ENCODE data around the gene VWA3B. TPM values are rescaled to one million over a fixed set of nuclear protein-coding genes. Genes with fewer than 3 reads are reported as not detected.

Gene VWA3B
- total RNA-seq, 1 donor from 2014 or later = not detected

DNA sequence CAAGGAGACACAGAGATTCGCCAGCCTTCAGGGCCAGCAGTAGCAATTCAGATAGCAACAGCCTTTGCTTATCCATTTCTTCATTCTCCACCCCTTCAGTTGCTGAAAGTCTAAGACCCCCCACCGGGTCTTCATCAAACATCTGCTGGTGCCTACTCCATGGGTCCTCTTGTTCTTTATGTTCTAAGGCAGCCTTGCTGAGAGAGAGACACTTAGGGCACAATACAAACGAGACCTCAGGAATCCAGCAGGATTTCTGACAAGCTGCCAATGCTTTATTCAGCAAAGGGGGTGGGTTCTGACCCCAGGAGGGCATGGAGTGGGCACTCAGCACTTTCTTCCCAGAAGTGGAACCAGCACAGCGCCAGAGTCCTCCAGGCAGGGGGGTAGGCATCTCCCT, 223.0 kb downstream of the VWA3B start:
- TF ChIP-seq, protein P1, sequence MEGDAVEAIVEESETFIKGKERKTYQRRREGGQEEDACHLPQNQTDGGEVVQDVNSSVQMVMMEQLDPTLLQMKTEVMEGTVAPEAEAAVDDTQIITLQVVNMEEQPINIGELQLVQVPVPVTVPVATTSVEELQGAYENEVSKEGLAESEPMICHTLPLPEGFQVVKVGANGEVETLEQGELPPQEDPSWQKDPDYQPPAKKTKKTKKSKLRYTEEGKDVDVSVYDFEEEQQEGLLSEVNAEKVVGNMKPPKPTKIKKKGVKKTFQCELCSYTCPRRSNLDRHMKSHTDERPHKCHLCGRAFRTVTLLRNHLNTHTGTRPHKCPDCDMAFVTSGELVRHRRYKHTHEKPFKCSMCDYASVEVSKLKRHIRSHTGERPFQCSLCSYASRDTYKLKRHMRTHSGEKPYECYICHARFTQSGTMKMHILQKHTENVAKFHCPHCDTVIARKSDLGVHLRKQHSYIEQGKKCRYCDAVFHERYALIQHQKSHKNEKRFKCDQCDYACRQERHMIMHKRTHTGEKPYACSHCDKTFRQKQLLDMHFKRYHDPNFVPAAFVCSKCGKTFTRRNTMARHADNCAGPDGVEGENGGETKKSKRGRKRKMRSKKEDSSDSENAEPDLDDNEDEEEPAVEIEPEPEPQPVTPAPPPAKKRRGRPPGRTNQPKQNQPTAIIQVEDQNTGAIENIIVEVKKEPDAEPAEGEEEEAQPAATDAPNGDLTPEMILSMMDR (IDR thresholded peaks at IDR 0.05; ENCODE audit: insufficient read depth, low read length, poor library complexity, severe bottlenecking) = no peak
- DNase-seq (ENCODE audit: low read depth) = no peak
- Histone ChIP-seq H3K36me3 (ENCODE audit: control insufficient read depth, insufficient read depth, low read length) (no peaks in the 10 kb centered on the region), H3K27me3 (ENCODE audit: control insufficient read depth, insufficient read depth, low read length) (peaks cover 2% of the 10 kb centered on the region), H3K4me3 (ENCODE audit: low read depth, low read length) (no peak overlapping the region)

DNA sequence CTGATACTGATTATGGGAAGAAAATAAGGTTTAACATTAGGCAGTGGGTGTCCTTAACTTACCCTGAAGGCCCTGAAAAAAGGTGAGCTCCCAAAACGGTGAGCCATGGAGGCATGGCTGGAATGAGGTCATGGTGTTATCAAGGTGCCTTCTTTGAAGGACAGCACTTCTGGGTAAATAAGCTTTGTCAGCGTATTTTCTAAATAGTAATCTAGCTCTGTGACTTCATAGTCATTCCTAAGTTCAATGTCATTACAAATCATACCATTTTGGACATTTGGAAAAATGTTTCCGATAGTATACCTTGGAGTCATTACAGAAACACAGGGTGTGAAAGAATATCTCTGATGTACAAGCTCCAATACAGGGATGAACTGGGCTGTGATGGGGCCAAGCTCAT, 224.1 kb downstream of the VWA3B start:
- Histone ChIP-seq H3K4me3 (ENCODE audit: low read depth, low read length) (no peak overlapping the region), H3K36me3 (ENCODE audit: control insufficient read depth, insufficient read depth, low read length) (no peaks in the 10 kb centered on the region), H3K27me3 (ENCODE audit: control insufficient read depth, insufficient read depth, low read length) (peaks cover 2% of the 10 kb centered on the region)
- DNase-seq (ENCODE audit: low read depth) = no peak
- TF ChIP-seq, protein P1 (IDR thresholded peaks at IDR 0.05; ENCODE audit: insufficient read depth, low read length, poor library complexity, severe bottlenecking) = no peak

DNA sequence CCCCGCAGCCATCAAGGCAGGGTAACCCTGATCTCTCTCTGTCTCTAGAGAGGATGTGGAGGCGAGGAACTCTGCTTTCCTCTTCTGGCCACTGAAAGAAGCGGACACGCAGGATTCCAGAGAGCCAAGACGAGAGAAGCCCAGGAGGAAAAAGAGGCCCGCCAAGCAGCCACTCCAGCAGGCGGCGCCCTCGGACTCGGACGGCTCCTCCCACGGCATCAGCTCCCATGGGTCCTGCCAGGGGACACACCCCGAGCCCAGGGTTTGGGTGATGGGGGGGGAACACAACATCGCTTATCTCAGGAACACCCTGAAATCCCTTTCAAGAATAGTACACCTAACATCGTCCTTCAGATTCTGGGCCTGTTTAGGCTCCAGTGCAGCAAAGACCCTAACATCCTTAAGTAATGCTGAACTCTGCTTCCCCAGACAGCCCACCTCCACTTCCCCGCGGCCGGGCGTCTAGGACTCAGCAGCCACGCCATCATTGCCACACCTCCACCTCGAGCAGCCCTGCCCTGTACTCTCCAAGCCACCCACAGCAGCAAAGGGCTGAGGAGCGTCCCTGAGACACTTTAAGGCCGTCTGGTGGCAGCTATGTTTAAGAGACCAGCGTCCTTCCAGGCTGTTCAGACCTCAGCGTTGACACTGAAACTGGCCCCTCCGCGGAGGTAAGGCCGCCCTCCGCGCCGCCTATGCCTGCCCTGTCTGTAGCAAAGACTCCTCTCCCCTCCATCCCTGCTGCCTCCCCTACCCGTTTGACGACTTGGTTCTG, 225.0 kb downstream of the VWA3B start:
- H3K27me3 ChIP-seq (ENCODE audit: control insufficient read depth, insufficient read depth, low read length) = peaks cover 2% of the 10 kb centered on the region
- H3K36me3 ChIP-seq (ENCODE audit: control insufficient read depth, insufficient read depth, low read length) = no peaks in the 10 kb centered on the region
- no peak for DNase-seq (ENCODE audit: low read depth)
- TF ChIP-seq, protein P1 (IDR thresholded peaks at IDR 0.05; ENCODE audit: insufficient read depth, low read length, poor library complexity, severe bottlenecking) = no peak
- H3K4me3 ChIP-seq (ENCODE audit: low read depth, low read length) = no peak overlapping the region

DNA sequence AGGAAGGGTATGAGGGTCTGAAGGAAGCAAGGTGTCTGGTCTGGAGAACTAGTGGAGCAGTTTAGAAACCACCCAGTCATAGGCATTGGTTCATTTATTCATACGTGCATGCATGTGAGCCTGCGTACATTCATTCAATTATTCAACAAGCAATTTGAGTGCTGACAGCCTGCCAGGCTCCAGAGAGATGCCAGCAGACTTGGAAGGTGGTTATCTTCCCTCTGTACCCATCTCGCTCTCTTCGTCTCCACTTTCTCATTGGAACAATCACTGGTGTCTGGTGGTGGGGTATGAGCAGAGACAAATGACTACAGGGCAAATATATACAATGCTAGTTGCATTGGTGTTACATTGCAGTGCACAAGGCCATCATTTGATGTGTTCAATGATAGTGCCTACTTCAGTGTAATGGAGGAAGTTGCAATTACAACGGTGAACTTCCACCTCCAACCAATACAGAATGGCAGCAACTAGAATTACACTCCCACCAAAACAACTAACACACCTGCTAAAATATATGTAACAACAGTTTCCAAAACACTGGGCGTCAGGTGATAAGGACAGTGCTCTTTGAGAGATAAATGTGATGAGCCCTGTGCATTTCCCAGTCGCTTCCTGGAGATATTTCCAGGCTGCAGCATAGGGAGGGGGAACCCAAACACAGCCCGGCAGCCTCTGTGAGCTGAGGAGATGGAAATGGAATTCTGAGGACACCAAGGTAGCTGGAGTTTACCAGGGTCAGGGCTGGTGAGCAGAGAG, 226.7 kb downstream of the VWA3B start:
- TF ChIP-seq, protein P1 (IDR thresholded peaks at IDR 0.05; ENCODE audit: insufficient read depth, low read length, poor library complexity, severe bottlenecking) = no peak
- H3K27me3 ChIP-seq (ENCODE audit: control insufficient read depth, insufficient read depth, low read length) = peaks cover 2% of the 10 kb centered on the region
- DNase-seq (ENCODE audit: low read depth) = no peak
- H3K4me3 ChIP-seq (ENCODE audit: low read depth, low read length) = no peak overlapping the region
- H3K36me3 ChIP-seq (ENCODE audit: control insufficient read depth, insufficient read depth, low read length) = no peaks in the 10 kb centered on the region

DNA sequence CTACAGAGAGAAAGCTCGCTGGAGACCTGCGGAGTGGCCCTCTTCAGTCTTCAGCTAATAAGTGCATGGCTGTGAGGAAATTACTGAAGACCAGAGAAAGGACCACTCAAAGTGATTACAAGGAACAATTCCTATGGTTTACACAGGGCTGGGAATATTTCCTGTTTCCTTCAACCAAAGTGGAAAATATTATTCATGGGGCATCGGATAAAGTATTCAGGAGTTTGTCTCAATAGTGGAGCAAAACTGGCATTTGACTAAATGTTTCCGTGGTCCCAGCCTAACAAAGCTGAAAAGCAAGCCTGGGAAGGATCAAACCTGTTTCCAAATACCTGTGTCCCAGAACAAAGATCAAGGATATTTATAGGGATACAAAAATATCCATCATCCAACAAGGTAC, 227.3 kb downstream of the VWA3B start:
- TF ChIP-seq, protein P1 (IDR thresholded peaks at IDR 0.05; ENCODE audit: insufficient read depth, low read length, poor library complexity, severe bottlenecking) = no peak
- no peaks in the 10 kb centered on the region for H3K36me3 ChIP-seq (ENCODE audit: control insufficient read depth, insufficient read depth, low read length)
- no peak for DNase-seq (ENCODE audit: low read depth)

More for the DNA sequence above, 227.3 kb downstream of the VWA3B start:
- Histone ChIP-seq H3K4me3 (ENCODE audit: low read depth, low read length) (no peak overlapping the region), H3K27me3 (ENCODE audit: control insufficient read depth, insufficient read depth, low read length) (peaks cover 2% of the 10 kb centered on the region)

Measured in kidney epithelial cell (primary cell).